ENCODE results near the gene OR6N2.

Gene OR6N2

DNA sequence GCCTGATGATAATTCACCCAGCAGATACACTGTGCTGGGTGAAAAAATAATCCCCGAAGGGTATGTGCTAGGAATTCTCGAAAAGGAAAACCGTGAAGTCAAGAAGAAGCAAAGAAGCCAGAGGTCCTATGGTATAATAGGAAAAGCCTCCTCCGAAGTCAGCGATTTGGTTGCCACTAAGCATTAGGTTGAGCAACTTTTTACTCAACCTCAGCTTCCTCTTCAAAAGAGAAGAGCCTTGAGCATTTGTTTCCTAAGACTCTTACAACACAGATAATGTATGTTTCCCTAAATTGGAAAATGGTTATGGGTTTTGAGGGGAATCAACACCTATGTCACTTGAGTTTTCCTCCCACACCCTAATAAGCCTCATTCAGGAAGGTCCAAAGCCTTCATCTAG lies 28.9 kb upstream of the OR6N2 start:
- H3K27me3 ChIP-seq (ENCODE audit: control insufficient read depth in 1 of 2, insufficient read depth in 2 of 2, low read length in 2 of 2), result no peaks in the 10 kb centered on the region
- no peak overlapping the region for H3K27ac ChIP-seq (ENCODE audit: low read depth, low read length)
- H3K36me3 ChIP-seq (ENCODE audit: control insufficient read depth in 1 of 2, insufficient read depth in 2 of 2, low read length in 2 of 2), result no peaks in the 10 kb centered on the region

GRCh38 chr1:158809256-158809655 lies 28.3 kb upstream of the OR6N2 start:
- H3K9ac ChIP-seq (ENCODE audit: low read depth in 1 of 2, low read length in 2 of 2), result no peak overlapping the region
- H3K4me3 ChIP-seq (ENCODE audit: low read depth in 1 of 2, low read length in 2 of 2), result no peak overlapping the region
- peaks cover 0 to 6% of the 10 kb centered on the region in 2 donors for H3K4me1 ChIP-seq (ENCODE audit: control insufficient read depth in 1 of 2, insufficient read depth in 2 of 2, low read length in 2 of 2)
- no peak overlapping the region for H3K27ac ChIP-seq (ENCODE audit: low read depth, low read length)
- H3K9me3 ChIP-seq (ENCODE audit: control insufficient read depth in 1 of 2, low read length in 2 of 2), result no peaks in the 10 kb centered on the region
- H3K27me3 ChIP-seq (ENCODE audit: control insufficient read depth in 1 of 2, insufficient read depth in 2 of 2, low read length in 2 of 2), result no peaks in the 10 kb centered on the region
- H3K36me3 ChIP-seq (ENCODE audit: control insufficient read depth in 1 of 2, insufficient read depth in 2 of 2, low read length in 2 of 2), result no peaks in the 10 kb centered on the region

More for the DNA sequence above, 28.9 kb upstream of the OR6N2 start:
- H3K4me3 ChIP-seq (ENCODE audit: low read depth in 1 of 2, low read length in 2 of 2), result no peak overlapping the region
- peaks cover 0 to 6% of the 10 kb centered on the region in 2 donors for H3K4me1 ChIP-seq (ENCODE audit: control insufficient read depth in 1 of 2, insufficient read depth in 2 of 2, low read length in 2 of 2)
- H3K9ac ChIP-seq (ENCODE audit: low read depth in 1 of 2, low read length in 2 of 2), result no peak overlapping the region
- no peaks in the 10 kb centered on the region for H3K9me3 ChIP-seq (ENCODE audit: control insufficient read depth in 1 of 2, low read length in 2 of 2)

- H3K9me3 ChIP-seq (ENCODE audit: control insufficient read depth in 1 of 2, low read length in 2 of 2), result no peaks in the 10 kb centered on the region
- peaks cover 0 to 6% of the 10 kb centered on the region in 2 donors for H3K4me1 ChIP-seq (ENCODE audit: control insufficient read depth in 1 of 2, insufficient read depth in 2 of 2, low read length in 2 of 2)
- H3K4me3 ChIP-seq (ENCODE audit: low read depth in 1 of 2, low read length in 2 of 2), result no peak overlapping the region
- no peak overlapping the region for H3K9ac ChIP-seq (ENCODE audit: low read depth in 1 of 2, low read length in 2 of 2)
- H3K36me3 ChIP-seq (ENCODE audit: control insufficient read depth in 1 of 2, insufficient read depth in 2 of 2, low read length in 2 of 2), result no peaks in the 10 kb centered on the region
- no peak overlapping the region for H3K27ac ChIP-seq (ENCODE audit: low read depth, low read length)
- H3K27me3 ChIP-seq (ENCODE audit: control insufficient read depth in 1 of 2, insufficient read depth in 2 of 2, low read length in 2 of 2), result no peaks in the 10 kb centered on the region
Observed at GRCh38 chr1:158806916-158807536, 26.0 kb upstream of the OR6N2 start.

GRCh38 chr1:158803678-158804077 lies 22.7 kb upstream of the OR6N2 start:
- Histone ChIP-seq H3K27ac (ENCODE audit: low read depth, low read length) (no peak overlapping the region), H3K27me3 (ENCODE audit: control insufficient read depth in 1 of 2, insufficient read depth in 2 of 2, low read length in 2 of 2) (no peaks in the 10 kb centered on the region), H3K9ac (ENCODE audit: low read depth in 1 of 2, low read length in 2 of 2) (no peak overlapping the region), H3K4me1 (ENCODE audit: control insufficient read depth in 1 of 2, insufficient read depth in 2 of 2, low read length in 2 of 2) (peaks cover 0 to 3% of the 10 kb centered on the region in 2 donors), H3K4me3 (ENCODE audit: low read depth in 1 of 2, low read length in 2 of 2) (no peak overlapping the region), H3K36me3 (ENCODE audit: control insufficient read depth in 1 of 2, insufficient read depth in 2 of 2, low read length in 2 of 2) (no peaks in the 10 kb centered on the region), H3K9me3 (ENCODE audit: control insufficient read depth in 1 of 2, low read length in 2 of 2) (no peaks in the 10 kb centered on the region)

DNA sequence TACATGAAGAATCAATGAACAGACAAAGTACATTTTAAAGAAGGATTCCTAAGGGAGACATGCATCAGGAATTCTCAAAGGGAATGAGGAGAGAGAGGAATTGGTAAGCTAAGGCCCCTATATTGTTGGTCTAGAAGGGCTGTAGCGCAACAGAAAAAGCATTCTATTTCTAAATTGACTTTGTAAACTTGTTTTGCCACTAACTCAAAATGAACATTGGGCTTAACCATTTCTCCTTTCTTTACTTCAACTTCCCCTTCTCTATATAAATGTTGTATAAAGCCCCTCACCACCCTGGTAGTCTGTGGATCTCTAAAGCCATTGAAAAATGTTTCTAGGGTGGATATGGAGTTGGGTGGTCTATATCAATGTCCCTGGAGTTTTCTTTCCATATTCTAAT lies 20.4 kb upstream of the OR6N2 start:
- Histone ChIP-seq H3K36me3 (ENCODE audit: control insufficient read depth in 1 of 2, insufficient read depth in 2 of 2, low read length in 2 of 2) (no peaks in the 10 kb centered on the region), H3K9me3 (ENCODE audit: control insufficient read depth in 1 of 2, low read length in 2 of 2) (no peaks in the 10 kb centered on the region), H3K4me3 (ENCODE audit: low read depth in 1 of 2, low read length in 2 of 2) (no peak overlapping the region), H3K27me3 (ENCODE audit: control insufficient read depth in 1 of 2, insufficient read depth in 2 of 2, low read length in 2 of 2) (no peaks in the 10 kb centered on the region), H3K4me1 (ENCODE audit: control insufficient read depth in 1 of 2, insufficient read depth in 2 of 2, low read length in 2 of 2) (no peaks in the 10 kb centered on the region), H3K9ac (ENCODE audit: low read depth in 1 of 2, low read length in 2 of 2) (no peak overlapping the region), H3K27ac (ENCODE audit: low read depth, low read length) (no peak overlapping the region)

DNA sequence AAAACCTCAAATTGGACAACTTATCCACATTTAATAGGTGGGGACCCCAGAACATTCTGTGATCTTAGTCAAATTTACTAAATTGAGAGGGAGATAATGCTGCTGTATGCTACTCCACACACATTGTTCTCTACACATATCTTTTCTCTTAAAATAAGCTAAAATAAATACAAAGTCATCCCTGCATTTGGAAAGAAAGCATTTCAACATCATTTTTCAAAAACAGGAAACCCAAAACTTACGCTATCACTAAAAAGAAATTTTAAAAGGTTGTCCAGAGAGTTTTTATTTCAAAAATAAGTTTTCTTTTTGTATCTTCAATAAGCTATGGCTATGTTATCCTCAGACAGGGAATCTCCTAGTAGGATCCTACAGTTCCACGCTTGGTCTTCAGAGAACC lies 19.5 kb upstream of the OR6N2 start:
- no peak overlapping the region for H3K9ac ChIP-seq (ENCODE audit: low read depth in 1 of 2, low read length in 2 of 2)
- no peak overlapping the region for H3K27ac ChIP-seq (ENCODE audit: low read depth, low read length)
- no peaks in the 10 kb centered on the region for H3K27me3 ChIP-seq (ENCODE audit: control insufficient read depth in 1 of 2, insufficient read depth in 2 of 2, low read length in 2 of 2)
- no peaks in the 10 kb centered on the region for H3K4me1 ChIP-seq (ENCODE audit: control insufficient read depth in 1 of 2, insufficient read depth in 2 of 2, low read length in 2 of 2)
- no peaks in the 10 kb centered on the region for H3K36me3 ChIP-seq (ENCODE audit: control insufficient read depth in 1 of 2, insufficient read depth in 2 of 2, low read length in 2 of 2)
- H3K9me3 ChIP-seq (ENCODE audit: control insufficient read depth in 1 of 2, low read length in 2 of 2), result no peaks in the 10 kb centered on the region
- H3K4me3 ChIP-seq (ENCODE audit: low read depth in 1 of 2, low read length in 2 of 2), result no peak overlapping the region

DNA sequence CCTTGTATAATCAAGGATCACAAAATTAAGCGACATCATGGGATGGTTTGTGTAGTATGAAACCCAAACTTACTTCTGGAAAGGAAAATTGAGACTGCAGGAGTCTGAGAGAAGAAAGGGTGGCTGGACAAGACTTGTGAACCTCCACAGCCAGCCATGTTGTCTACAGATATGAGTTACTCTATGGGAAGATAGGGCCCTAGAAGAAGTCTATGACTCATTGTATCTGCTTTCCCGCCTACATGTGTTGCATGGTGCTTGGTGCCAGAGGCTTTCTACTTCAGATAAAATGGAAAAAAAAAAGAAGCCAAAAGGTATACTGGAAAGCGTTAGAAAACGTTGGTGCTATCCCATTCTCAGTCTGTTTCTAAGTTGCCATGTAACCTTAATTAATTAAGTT lies 18.7 kb upstream of the OR6N2 start:
- Histone ChIP-seq H3K9ac (ENCODE audit: low read depth in 1 of 2, low read length in 2 of 2) (no peak overlapping the region), H3K27me3 (ENCODE audit: control insufficient read depth in 1 of 2, insufficient read depth in 2 of 2, low read length in 2 of 2) (no peaks in the 10 kb centered on the region), H3K4me3 (ENCODE audit: low read depth in 1 of 2, low read length in 2 of 2) (no peak overlapping the region), H3K27ac (ENCODE audit: low read depth, low read length) (no peak overlapping the region), H3K4me1 (ENCODE audit: control insufficient read depth in 1 of 2, insufficient read depth in 2 of 2, low read length in 2 of 2) (no peaks in the 10 kb centered on the region), H3K36me3 (ENCODE audit: control insufficient read depth in 1 of 2, insufficient read depth in 2 of 2, low read length in 2 of 2) (no peaks in the 10 kb centered on the region), H3K9me3 (ENCODE audit: control insufficient read depth in 1 of 2, low read length in 2 of 2) (no peaks in the 10 kb centered on the region)

DNA sequence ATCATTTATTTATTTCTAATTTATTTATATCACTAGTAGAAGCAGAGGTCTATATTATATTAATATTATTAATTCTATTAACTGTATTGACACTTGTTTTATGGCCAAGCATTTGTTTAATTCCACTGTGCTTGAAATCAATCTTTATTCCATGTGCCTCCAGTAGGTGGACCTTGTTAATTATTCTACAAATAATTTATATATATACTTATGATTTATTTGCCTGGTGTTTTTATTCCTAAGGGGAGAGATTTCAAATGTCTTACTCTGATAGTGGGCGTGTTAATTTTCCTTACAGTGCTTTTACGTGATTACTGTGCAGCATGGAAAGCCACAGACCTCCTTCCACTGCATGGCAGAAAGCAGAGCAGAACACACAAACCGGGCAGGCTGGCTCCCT lies 17.5 kb upstream of the OR6N2 start:
- Histone ChIP-seq H3K36me3 (ENCODE audit: control insufficient read depth in 1 of 2, insufficient read depth in 2 of 2, low read length in 2 of 2) (no peaks in the 10 kb centered on the region), H3K4me3 (ENCODE audit: low read depth in 1 of 2, low read length in 2 of 2) (no peak overlapping the region), H3K9ac (ENCODE audit: low read depth in 1 of 2, low read length in 2 of 2) (no peak overlapping the region), H3K27ac (ENCODE audit: low read depth, low read length) (no peak overlapping the region), H3K27me3 (ENCODE audit: control insufficient read depth in 1 of 2, insufficient read depth in 2 of 2, low read length in 2 of 2) (no peaks in the 10 kb centered on the region), H3K9me3 (ENCODE audit: control insufficient read depth in 1 of 2, low read length in 2 of 2) (no peaks in the 10 kb centered on the region), H3K4me1 (ENCODE audit: control insufficient read depth in 1 of 2, insufficient read depth in 2 of 2, low read length in 2 of 2) (no peaks in the 10 kb centered on the region)

- H3K4me3 ChIP-seq (ENCODE audit: low read depth in 1 of 2, low read length in 2 of 2), result no peak overlapping the region
- H3K9me3 ChIP-seq (ENCODE audit: control insufficient read depth in 1 of 2, low read length in 2 of 2), result no peaks in the 10 kb centered on the region
- no peak overlapping the region for H3K9ac ChIP-seq (ENCODE audit: low read depth in 1 of 2, low read length in 2 of 2)
- no peaks in the 10 kb centered on the region for H3K27me3 ChIP-seq (ENCODE audit: control insufficient read depth in 1 of 2, insufficient read depth in 2 of 2, low read length in 2 of 2)
- H3K36me3 ChIP-seq (ENCODE audit: control insufficient read depth in 1 of 2, insufficient read depth in 2 of 2, low read length in 2 of 2), result no peaks in the 10 kb centered on the region
- H3K27ac ChIP-seq (ENCODE audit: low read depth, low read length), result no peak overlapping the region
- no peaks in the 10 kb centered on the region for H3K4me1 ChIP-seq (ENCODE audit: control insufficient read depth in 1 of 2, insufficient read depth in 2 of 2, low read length in 2 of 2)
Observed at GRCh38 chr1:158794247-158794646, 13.2 kb upstream of the OR6N2 start.

DNA sequence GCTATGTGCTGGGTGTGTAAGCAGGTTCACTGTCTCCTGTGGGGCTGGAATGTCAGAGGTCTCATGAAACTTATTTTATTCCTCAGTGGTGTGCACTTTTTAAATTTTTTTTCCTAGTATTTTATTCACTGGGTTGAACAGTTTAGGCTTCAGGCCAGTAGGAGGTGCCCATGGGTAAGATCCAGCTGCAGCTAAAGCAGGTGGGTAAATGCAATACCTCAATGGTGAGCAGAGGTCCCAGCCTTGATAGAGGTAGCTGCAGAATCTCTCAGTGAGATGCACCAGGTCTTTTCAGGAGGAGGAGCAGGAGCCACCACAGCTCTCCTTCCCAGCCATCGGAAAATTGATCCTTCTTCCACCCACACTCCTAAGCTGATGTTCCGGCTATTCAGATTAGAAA lies 12.6 kb upstream of the OR6N2 start:
- Histone ChIP-seq H3K4me1 (ENCODE audit: control insufficient read depth in 1 of 2, insufficient read depth in 2 of 2, low read length in 2 of 2) (no peaks in the 10 kb centered on the region), H3K27ac (ENCODE audit: low read depth, low read length) (no peak overlapping the region), H3K9ac (ENCODE audit: low read depth in 1 of 2, low read length in 2 of 2) (no peak overlapping the region), H3K36me3 (ENCODE audit: control insufficient read depth in 1 of 2, insufficient read depth in 2 of 2, low read length in 2 of 2) (no peaks in the 10 kb centered on the region), H3K27me3 (ENCODE audit: control insufficient read depth in 1 of 2, insufficient read depth in 2 of 2, low read length in 2 of 2) (no peaks in the 10 kb centered on the region), H3K9me3 (ENCODE audit: control insufficient read depth in 1 of 2, low read length in 2 of 2) (no peaks in the 10 kb centered on the region), H3K4me3 (ENCODE audit: low read depth in 1 of 2, low read length in 2 of 2) (no peak overlapping the region)
